ENCODE data around the gene SP3.

Gene SP3

GRCh38 chr2:173996766-173997165, 31.6 kb upstream of the SP3 start:
- DNase-seq (ENCODE audit: low spot score): no peak

GRCh38 chr2:173993459-173993858, 28.3 kb upstream of the SP3 start:
- DNase-seq (ENCODE audit: low spot score): no peak

- no peak for DNase-seq (ENCODE audit: low spot score)
Observed at GRCh38 chr2:173991856-173992588, 26.8 kb upstream of the SP3 start.

- DNase-seq (ENCODE audit: low spot score): no peak
Observed at GRCh38 chr2:173990970-173991819, 26.0 kb upstream of the SP3 start.

GRCh38 chr2:173990245-173990644, 25.1 kb upstream of the SP3 start:
- no peak for DNase-seq (ENCODE audit: low spot score)

- DNase-seq (ENCODE audit: low spot score): no peak
Observed at GRCh38 chr2:173989884-173990215, 24.7 kb upstream of the SP3 start.

GRCh38 chr2:173989160-173989883, 24.1 kb upstream of the SP3 start:
- no peak for DNase-seq (ENCODE audit: low spot score)

- no peak for DNase-seq (ENCODE audit: low spot score)
Observed at GRCh38 chr2:173986805-173987204, 21.6 kb upstream of the SP3 start.

GRCh38 chr2:173985605-173985992, 20.4 kb upstream of the SP3 start:
- no peak for DNase-seq (ENCODE audit: low spot score)

GRCh38 chr2:173984866-173985604, 19.9 kb upstream of the SP3 start:
- peak; percentile 78 for DNase-seq (ENCODE audit: low spot score)

- no peak for DNase-seq (ENCODE audit: low spot score)
Observed at GRCh38 chr2:173983391-173983871, 18.3 kb upstream of the SP3 start.

- peak; percentile 91 for DNase-seq (ENCODE audit: low spot score)
Observed at GRCh38 chr2:173982918-173983317, 17.7 kb upstream of the SP3 start.

- no peak for DNase-seq (ENCODE audit: low spot score)
Observed at GRCh38 chr2:173982182-173982714, 17.1 kb upstream of the SP3 start.

GRCh38 chr2:173981520-173981919, 16.3 kb upstream of the SP3 start:
- DNase-seq (ENCODE audit: low spot score): no peak

- no peak for DNase-seq (ENCODE audit: low spot score)
Observed at GRCh38 chr2:173979751-173980351, 14.7 kb upstream of the SP3 start.

GRCh38 chr2:173978447-173978846, 13.3 kb upstream of the SP3 start:
- DNase-seq (ENCODE audit: low spot score): no peak

GRCh38 chr2:173972636-173973035, 7.5 kb upstream of the SP3 start:
- DNase-seq (ENCODE audit: low spot score): no peak

GRCh38 chr2:173972165-173972564, 7.0 kb upstream of the SP3 start:
- no peak for DNase-seq (ENCODE audit: low spot score)

GRCh38 chr2:173970516-173970924, 5.3 kb upstream of the SP3 start:
- DNase-seq (ENCODE audit: low spot score): no peak

- DNase-seq (ENCODE audit: low spot score): no peak
Observed at GRCh38 chr2:173969886-173970285, 4.7 kb upstream of the SP3 start.

GRCh38 chr2:173968551-173968950, 3.4 kb upstream of the SP3 start:
- DNase-seq (ENCODE audit: low spot score): no peak
